Retina (tissue), 1 donor: ENCODE measurements around the gene ANKRD11.
A peak's percentile ranks its signal among the peaks of the same experiment; 100 is the strongest.

Experiments
- DNase-seq: peaks from one replicate; pipeline ENCODE4 v3.0.0-alpha.2; 2016

Gene ANKRD11

GRCh38 chr16:89324056-89325010 is 166.0 kb downstream of the ANKRD11 start:
- DNase-seq, result no peak

DNA sequence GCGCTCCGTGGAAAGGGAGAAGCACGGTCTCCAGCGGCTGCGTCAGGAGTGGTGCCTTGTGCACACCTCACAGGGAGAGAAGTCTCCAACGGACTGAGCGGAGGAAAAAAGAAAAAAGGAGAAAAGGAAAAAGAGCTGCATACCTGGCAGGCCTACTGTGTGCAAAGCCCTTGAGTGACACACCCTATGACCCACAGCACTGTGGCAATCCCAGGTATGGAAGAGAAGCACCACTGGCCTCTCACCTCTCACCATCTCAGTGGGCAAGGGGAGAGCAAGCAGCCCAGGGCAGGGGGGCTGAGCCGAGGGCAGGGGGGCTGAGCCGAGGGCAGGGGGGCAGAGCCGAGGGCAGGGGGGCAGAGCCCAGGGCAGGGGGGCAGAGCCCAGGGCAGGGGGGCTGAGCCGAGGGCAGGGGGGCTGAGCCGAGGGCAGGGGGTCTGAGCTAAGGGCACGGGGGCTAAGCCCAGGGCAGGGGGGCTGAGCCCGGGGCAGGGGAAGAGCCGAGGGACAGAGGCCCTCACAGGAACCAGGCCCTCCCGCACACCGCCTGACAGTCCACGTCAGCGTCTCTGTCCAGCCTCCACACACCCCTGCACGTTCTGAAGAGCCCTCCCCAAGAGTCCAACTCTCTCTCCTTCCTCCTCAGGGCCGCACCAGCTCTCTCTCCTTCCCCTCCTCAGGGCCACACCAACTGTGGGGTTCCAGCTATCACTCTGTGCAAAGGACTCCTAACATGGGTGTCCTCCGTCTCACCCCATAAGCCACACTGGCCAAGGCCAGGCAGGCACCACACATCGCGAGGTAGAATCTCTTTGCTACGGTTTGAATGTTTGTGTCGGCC is 167.0 kb downstream of the ANKRD11 start:
- DNase-seq, result no peak

- DNase-seq, result peak; percentile 56
Measured at GRCh38 chr16:89322321-89323119, 167.8 kb downstream of the ANKRD11 start.

- DNase-seq, result peak; percentile 81
Measured at GRCh38 chr16:89320782-89321501, 169.4 kb downstream of the ANKRD11 start.

DNA sequence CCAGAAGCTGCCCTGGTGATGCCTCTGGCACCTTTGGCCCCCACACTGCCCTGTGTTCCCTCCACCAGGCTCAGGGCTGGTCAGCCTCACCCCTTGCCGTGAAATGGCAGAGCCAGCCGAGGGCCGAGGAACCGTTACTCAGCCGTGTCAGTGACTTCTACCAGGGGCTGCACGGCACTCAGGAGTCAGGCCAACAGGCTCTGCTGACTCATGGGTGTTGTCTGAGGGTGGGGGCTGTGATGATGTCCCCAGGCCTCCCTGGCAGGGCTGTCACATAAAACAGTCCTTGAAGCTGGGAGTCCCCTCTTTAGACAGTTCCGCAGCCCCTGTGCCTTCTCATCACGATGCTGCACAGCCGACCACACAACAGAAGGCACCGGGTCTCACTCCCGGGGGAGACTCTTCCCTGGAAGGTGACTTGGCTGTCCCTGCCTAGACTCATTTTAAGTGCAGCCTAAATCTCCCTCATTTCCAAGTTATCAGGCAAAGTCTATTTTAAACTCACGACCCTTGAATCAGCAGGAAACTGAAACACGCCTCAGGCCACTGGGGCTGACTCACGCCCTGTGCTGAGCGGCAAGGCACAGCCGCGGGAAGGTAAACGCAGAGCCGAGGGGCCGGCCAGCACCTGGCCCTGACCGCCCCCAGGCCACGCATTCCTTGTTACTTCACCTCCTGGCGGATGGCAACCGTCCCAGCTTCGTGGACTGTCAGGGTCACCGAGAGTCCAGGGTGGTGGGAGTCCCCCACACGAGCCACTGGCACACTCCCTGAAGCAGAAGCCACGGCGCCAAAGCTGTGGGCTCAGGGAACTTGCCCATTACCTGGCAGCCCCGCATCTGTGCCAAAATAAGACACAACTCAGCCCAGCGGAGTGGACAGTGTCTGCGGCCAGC is 170.2 kb downstream of the ANKRD11 start:
- no peak for DNase-seq

DNA sequence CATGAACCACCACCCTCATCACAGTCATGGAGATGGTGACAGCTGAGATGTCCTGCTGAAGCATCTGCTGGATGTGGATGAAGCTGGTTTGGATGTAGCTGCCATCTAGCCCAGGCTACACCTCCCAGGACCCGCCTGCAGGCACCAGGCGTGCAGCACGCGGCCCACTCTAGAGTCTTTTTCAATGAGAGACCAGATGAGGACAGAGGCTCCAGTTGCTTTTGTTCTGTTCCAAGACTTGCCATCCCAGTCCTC is 170.8 kb downstream of the ANKRD11 start:
- no peak for DNase-seq

DNA sequence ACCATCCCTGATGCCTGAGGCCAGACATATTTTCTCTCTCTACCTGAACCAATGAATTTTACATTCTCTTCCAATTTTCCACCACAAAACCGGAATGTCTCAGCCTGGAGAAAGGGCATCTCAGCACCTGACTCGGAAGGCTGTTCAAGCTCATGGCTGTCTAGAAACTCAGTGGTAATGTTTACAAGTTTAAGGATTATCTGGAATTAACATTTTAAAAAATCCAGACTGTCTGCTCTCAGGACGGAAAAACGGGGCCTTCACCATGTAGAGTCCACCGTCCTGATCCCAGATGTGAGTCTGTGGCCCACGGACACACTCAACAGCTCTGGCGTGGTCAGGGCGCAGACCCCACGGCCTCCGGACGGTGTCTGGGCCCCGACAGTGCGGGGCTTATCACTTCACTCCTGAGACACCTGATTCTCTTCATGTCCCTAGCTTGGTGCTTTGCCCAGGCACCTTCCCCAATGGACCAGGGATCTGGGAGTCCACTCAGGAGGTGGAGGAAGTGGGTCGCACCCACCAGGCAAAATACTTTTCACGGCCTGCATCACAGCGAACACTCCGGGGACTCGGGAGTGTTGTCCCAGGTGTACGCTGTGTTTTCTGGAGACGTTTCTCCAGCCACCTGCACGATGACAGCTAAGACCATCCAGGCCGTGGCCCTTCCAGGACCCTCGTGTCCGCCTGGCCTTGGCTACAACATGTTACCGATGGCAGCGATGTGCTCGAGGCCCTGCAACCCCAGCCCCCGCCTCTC is 171.3 kb downstream of the ANKRD11 start:
- no peak for DNase-seq

DNA sequence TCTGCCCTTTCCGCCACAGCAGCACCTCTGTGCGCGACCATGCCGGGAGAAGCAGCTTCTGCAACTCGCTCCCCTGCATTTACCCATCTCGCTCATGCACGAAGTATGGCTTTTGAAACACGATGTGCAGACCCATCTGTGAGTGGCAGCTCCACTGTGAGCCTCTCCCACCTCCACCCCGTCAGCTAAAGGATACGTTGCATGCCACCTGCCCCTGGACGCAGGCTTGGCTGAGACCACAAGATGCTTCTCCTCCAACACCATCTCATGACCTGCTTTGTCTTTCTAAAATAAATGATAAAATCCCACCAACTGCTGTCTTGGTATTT is 172.0 kb downstream of the ANKRD11 start:
- DNase-seq, result no peak

GRCh38 chr16:89317729-89318429 is 172.5 kb downstream of the ANKRD11 start:
- no peak for DNase-seq

DNA sequence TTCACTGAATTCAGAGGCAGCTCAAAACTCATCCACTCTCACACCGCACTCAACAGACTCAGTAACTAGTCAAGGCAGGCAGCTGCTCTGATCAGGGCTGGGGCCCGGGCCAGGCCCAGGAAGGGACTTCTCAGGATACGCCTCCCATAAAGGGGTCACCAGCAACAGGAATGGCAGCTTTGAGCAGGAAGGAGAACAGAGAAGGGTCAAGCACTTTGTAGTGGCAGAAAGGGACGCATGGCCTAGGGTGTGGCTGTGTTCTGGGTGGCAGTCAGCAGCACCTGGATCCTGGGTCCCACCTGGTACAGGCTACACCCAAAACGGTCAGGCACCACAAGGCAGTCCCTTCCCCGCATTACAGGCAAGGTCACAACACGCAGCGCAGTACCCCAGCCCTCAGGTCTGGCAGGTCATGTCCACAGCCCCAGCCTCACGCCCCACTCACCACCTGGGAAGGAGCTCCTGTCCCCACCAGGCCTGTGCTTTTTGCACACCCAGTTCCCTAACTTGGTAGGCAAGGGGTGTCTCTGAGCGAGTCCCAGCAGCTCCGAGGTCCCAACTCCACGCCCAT is 173.2 kb downstream of the ANKRD11 start:
- DNase-seq, result no peak

GRCh38 chr16:89316701-89317100 is 173.7 kb downstream of the ANKRD11 start:
- DNase-seq, result no peak

- DNase-seq, result no peak
Measured at GRCh38 chr16:89315791-89316581, 174.4 kb downstream of the ANKRD11 start.

GRCh38 chr16:89315271-89315670 is 175.1 kb downstream of the ANKRD11 start:
- no peak for DNase-seq

GRCh38 chr16:89314854-89315253 is 175.5 kb downstream of the ANKRD11 start:
- no peak for DNase-seq

DNA sequence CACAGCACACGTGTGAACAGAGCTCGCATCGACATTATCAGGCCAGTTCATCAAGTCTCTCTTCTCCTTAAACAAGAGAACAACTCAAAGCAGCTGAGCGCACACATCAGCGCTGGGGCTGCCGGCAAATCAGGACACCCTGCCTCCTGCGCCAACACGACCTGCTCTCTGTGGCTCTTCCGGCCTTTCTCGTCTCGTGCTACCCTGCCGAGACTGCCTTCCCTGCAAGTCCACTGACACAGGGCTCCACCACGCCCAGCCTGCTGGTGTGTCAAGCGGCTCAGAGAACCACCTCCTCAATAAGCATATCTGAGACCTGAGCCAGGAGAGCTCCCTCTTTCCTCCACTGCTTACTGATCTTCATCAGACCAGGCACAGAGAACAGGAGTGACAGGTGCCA is 176.0 kb downstream of the ANKRD11 start:
- DNase-seq, result no peak

- no peak for DNase-seq
Measured at GRCh38 chr16:89313583-89313982, 176.8 kb downstream of the ANKRD11 start.

GRCh38 chr16:89312598-89313299 is 177.6 kb downstream of the ANKRD11 start:
- DNase-seq, result no peak

GRCh38 chr16:89312194-89312593 is 178.2 kb downstream of the ANKRD11 start:
- DNase-seq, result no peak
